WTC11 (cell line): Measurements from ENCODE around the gene LGR4. TPM values are rescaled to one million over a fixed set of nuclear protein-coding genes. Genes with fewer than 3 reads are reported as not detected.

Source experiments
- ATAC-seq: fragments of 200-7000 bp; cut with Tn5 transposase; 2 replicates; pipeline ENCODE4 v1.10.0; 2021; ENCODE audit warnings: mild to moderate bottlenecking, moderate library complexity
- CTCF ChIA-PET: fragments of 300-600 bp; sonication (Branson Sonifier 250); formaldehyde crosslinking; loops from one replicate; lab custom pipeline; 2021; ENCODE audit warnings: antibody characterized with exemption; lab: Charles Lee
- POLR2A ChIA-PET: fragments of 350-600 bp; sonication (Branson Sonifier 250); formaldehyde crosslinking; loops from one replicate; lab custom pipeline; 2021; ENCODE audit warnings: antibody characterized with exemption; lab: Charles Lee
- DNase-seq: peaks from one replicate; pipeline ENCODE4 v3.0.0; 2021; ENCODE audit warnings: low spot score
- H3K27ac Mint-ChIP-seq: 2 replicates; pipeline ENCODE4 v1.8.0; 2021; ENCODE audit warnings: mixed read lengths
- H3K27me3 Mint-ChIP-seq: 2 replicates; pipeline ENCODE4 v1.8.0; 2021; ENCODE audit warnings: low read depth, mild to moderate bottlenecking, moderate library complexity, mixed read lengths
- H3K36me3 Mint-ChIP-seq: 2 replicates; pipeline ENCODE4 v1.8.0; 2021; ENCODE audit warnings: mixed read lengths
- H3K4me1 Mint-ChIP-seq: 2 replicates; pipeline ENCODE4 v1.8.0; 2022; ENCODE audit warnings: mixed read lengths
- H3K4me3 Mint-ChIP-seq: 2 replicates; pipeline ENCODE4 v1.8.0; 2021; ENCODE audit warnings: mild to moderate bottlenecking, moderate library complexity, mixed read lengths
- H3K9me3 Mint-ChIP-seq: 2 replicates; pipeline ENCODE4 v1.8.0; 2021; ENCODE audit warnings: mixed read lengths
- ATF1 ChIP-seq: sonication (generic); formaldehyde crosslinking; IDR thresholded peaks from 2 replicates; pipeline ENCODE4 v1.8.1; 2023; ENCODE audit warnings: mild to moderate bottlenecking, moderate library complexity, missing genetic modification reagents
- CBFB ChIP-seq: sonication (generic); formaldehyde crosslinking; IDR thresholded peaks from 2 replicates; pipeline ENCODE4 v1.8.1; 2022; ENCODE audit warnings: mild to moderate bottlenecking, low read depth, missing genetic modification reagents
- E2F1 ChIP-seq: sonication (generic); formaldehyde crosslinking; IDR thresholded peaks from 2 replicates; pipeline ENCODE4 v1.8.0; 2022; ENCODE audit warnings: mild to moderate bottlenecking, missing genetic modification reagents
- FOXK1 ChIP-seq: sonication (generic); formaldehyde crosslinking; IDR thresholded peaks from 2 replicates; pipeline ENCODE4 v1.8.0; 2022; ENCODE audit warnings: mild to moderate bottlenecking, moderate library complexity, missing genetic modification reagents
- FOXP1 ChIP-seq: sonication (generic); formaldehyde crosslinking; IDR thresholded peaks from 2 replicates; pipeline ENCODE4 v1.8.0; 2022; ENCODE audit warnings: missing genetic modification reagents, mild to moderate bottlenecking, moderate library complexity, borderline replicate concordance
- GABPB1 ChIP-seq: sonication (generic); formaldehyde crosslinking; IDR thresholded peaks from 2 replicates; pipeline ENCODE4 v1.8.1; 2023; ENCODE audit warnings: mild to moderate bottlenecking, missing genetic modification reagents
- JAZF1 ChIP-seq: fragments of 250-450 bp; sonication (Bioruptor Pico); IDR thresholded peaks from 2 replicates; pipeline ENCODE4 v1.9.0; 2021; ENCODE audit warnings: moderate library complexity, mild to moderate bottlenecking, inconsistent platforms
- NFYB ChIP-seq: sonication (generic); formaldehyde crosslinking; conservative IDR thresholded peaks from 2 replicates; pipeline ENCODE4 v1.8.0; 2022; ENCODE audit warnings: low read depth, missing genetic modification reagents
- NR3C1 ChIP-seq: sonication (generic); formaldehyde crosslinking; conservative IDR thresholded peaks from 2 replicates; pipeline ENCODE4 v1.8.1; 2023; ENCODE audit warnings: low read depth, mild to moderate bottlenecking, missing genetic modification reagents
- OVOL2 ChIP-seq: fragments of 250-450 bp; sonication (Bioruptor Pico); IDR thresholded peaks from 2 replicates; pipeline ENCODE4 v1.9.0; 2021; ENCODE audit warnings: mild to moderate bottlenecking, borderline replicate concordance
- PRRX2 ChIP-seq: fragments of 250-450 bp; sonication (Bioruptor Pico); IDR thresholded peaks from 2 replicates; pipeline ENCODE4 v1.8.0; 2021; ENCODE audit warnings: mild to moderate bottlenecking
- RELA ChIP-seq: sonication (generic); formaldehyde crosslinking; IDR thresholded peaks from 2 replicates; pipeline ENCODE4 v1.8.1; 2022; ENCODE audit warnings: missing genetic modification reagents, mild to moderate bottlenecking, borderline replicate concordance
- SMAD4 ChIP-seq: sonication (generic); formaldehyde crosslinking; IDR thresholded peaks from 2 replicates; pipeline ENCODE4 v1.8.0; 2022; ENCODE audit warnings: mild to moderate bottlenecking, missing genetic modification reagents
- SOX15 ChIP-seq: fragments of 250-450 bp; sonication (Bioruptor Pico); IDR thresholded peaks from 2 replicates; pipeline ENCODE4 v1.9.0; 2021; ENCODE audit warnings: mild to moderate bottlenecking
- TEAD4 ChIP-seq: sonication (generic); formaldehyde crosslinking; IDR thresholded peaks from 2 replicates; pipeline ENCODE4 v1.8.0; 2022; ENCODE audit warnings: mild to moderate bottlenecking, missing genetic modification reagents
- USF2 ChIP-seq: sonication (generic); formaldehyde crosslinking; IDR thresholded peaks from 2 replicates; pipeline ENCODE4 v1.8.1; 2023; ENCODE audit warnings: mild to moderate bottlenecking, missing genetic modification reagents, moderate library complexity
- ZNF232 ChIP-seq: sonication (generic); formaldehyde crosslinking; IDR thresholded peaks from 2 replicates; pipeline ENCODE4 v1.8.0; 2022; ENCODE audit warnings: mild to moderate bottlenecking, missing genetic modification reagents
- ZNF263 ChIP-seq: sonication (generic); formaldehyde crosslinking; IDR thresholded peaks from 2 replicates; pipeline ENCODE4 v1.8.1; 2022; ENCODE audit warnings: low read depth, mild to moderate bottlenecking, moderate library complexity, missing genetic modification reagents
- ZNF281 ChIP-seq: sonication (generic); formaldehyde crosslinking; IDR thresholded peaks from 2 replicates; pipeline ENCODE4 v1.8.0; 2023; ENCODE audit warnings: mild to moderate bottlenecking, missing genetic modification reagents
- ZNF416 ChIP-seq: fragments of 250-450 bp; sonication (Bioruptor Pico); IDR thresholded peaks from 2 replicates; pipeline ENCODE4 v1.9.0; 2021; ENCODE audit warnings: mild to moderate bottlenecking, inconsistent platforms
- ZSCAN18 ChIP-seq: fragments of 250-450 bp; sonication (Bioruptor Pico); IDR thresholded peaks from 2 replicates; pipeline ENCODE4 v2.1.2; 2022; ENCODE audit warnings: mild to moderate bottlenecking, moderate library complexity
- total RNA-seq: library from RNA; stranded (reverse); gene quantifications from 3 replicates; pipeline ENCODE4 v1.2.3, GENCODE V29; 2021
- TF ChIP-seq, protein P1 (sequence below): fragments of 250-450 bp; sonication (Bioruptor Pico); conservative IDR thresholded peaks from 2 replicates; pipeline ENCODE4 v1.9.0; 2021; ENCODE audit warnings: mild to moderate bottlenecking
- TF ChIP-seq, protein P2 (sequence below): sonication (generic); formaldehyde crosslinking; IDR thresholded peaks from 2 replicates; pipeline ENCODE4 v1.8.0; 2022; ENCODE audit warnings: mild to moderate bottlenecking, missing genetic modification reagents
- TF ChIP-seq, protein P3 (sequence below): sonication (generic); formaldehyde crosslinking; IDR thresholded peaks from 2 replicates; pipeline ENCODE4 v1.8.1; 2023; ENCODE audit warnings: mild to moderate bottlenecking, missing genetic modification reagents, moderate library complexity
- TF ChIP-seq, protein P4 (sequence below): sonication (generic); formaldehyde crosslinking; IDR thresholded peaks from 2 replicates; pipeline ENCODE4 v1.8.0; 2022; ENCODE audit warnings: mild to moderate bottlenecking, missing genetic modification reagents

LGR4 gene
- total RNA-seq, 1 experiment from 2014 or later, result 53.8 TPM

DNA sequence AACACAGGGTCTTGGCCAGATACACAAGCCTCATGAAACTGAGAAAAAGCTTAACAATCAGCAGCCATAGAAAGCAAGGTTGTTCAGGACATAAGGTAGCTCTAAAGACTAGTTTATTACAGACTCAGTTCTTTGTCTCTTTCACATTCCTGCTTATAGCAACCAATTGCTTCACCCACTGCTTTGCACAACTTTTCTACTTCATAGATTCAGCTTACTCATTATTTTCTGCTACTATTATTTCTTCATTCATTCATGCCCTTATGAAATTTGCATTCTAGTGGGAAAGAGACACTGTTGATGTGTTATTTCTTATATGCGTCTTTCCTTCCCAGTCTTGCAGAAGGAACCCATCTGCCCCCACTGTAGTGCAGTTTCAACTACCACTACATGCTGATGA, 114.3 kb downstream of the LGR4 start:
- Mint-ChIP-seq H3K36me3 (no peaks in the 10 kb centered on the region), H3K27me3 (no peaks in the 10 kb centered on the region), H3K9me3 (no peaks in the 10 kb centered on the region), H3K4me1 (peaks cover 33% of the 10 kb centered on the region), H3K4me3 (no peak overlapping the region), H3K27ac (no peak overlapping the region)
- CTCF ChIA-PET, result interaction anchor here (0.6 to 1.6 kb wide), 4 partner anchors 62 to 174 kb away, joined by 3 to 6 read pairs (median 4); no protein-coding TSS in a partner anchor
- ATAC-seq (no peak), DNase-seq (no peak)
- POLR2A ChIA-PET, result interaction anchor here (0.6 kb wide), 1 partner anchor 15 kb away, joined by 4 read pairs; no protein-coding TSS in a partner anchor
- TF ChIP-seq ZNF263 (no peak), CBFB (CRISPR knock-in tag) (no peak), RELA (no peak), NFYB (CRISPR knock-in tag) (no peak), JAZF1 (no peak), ATF1 (CRISPR knock-in tag) (no peak), ZNF281 (CRISPR knock-in tag) (no peak), OVOL2 (CRISPR knock-in tag) (no peak), FOXK1 (CRISPR knock-in tag) (no peak), GABPB1 (no peak), ZNF232 (CRISPR knock-in tag) (no peak), FOXP1 (CRISPR knock-in tag) (no peak)
- TF ChIP-seq, protein P1, sequence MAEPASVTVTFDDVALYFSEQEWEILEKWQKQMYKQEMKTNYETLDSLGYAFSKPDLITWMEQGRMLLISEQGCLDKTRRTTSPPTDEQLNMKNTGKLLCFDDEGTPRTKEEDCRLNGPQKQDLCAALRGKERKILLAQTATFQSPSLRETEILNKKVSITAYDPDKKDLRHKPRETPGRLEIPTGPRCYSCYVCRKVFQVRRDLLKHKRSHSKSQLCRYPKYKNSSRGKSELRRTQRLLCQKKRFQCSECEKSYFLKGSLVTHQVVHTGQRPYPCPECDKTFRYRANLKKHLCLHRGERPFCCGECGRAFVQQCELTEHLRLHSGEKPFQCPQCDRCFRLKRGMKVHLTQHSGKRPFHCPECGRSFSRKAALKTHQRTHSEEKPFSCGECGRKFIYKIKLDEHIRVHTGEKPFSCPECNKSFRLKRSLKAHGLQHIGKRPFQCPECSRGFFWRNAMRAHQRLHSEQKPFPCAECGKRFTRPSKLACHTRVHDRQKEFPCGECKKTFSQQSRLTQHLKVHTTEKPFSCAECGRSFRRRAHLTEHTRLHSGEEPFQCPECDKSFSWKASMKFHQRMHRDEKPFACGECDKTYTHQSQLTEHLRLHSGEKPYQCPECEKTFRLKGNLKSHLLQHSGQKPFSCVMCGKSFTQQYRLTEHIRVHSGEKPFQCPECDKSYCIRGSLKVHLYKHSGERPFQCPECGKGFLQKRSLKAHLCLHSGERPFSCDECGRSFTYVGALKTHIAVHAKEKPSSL (CRISPR knock-in tag), result no peak
- TF ChIP-seq, protein P2, sequence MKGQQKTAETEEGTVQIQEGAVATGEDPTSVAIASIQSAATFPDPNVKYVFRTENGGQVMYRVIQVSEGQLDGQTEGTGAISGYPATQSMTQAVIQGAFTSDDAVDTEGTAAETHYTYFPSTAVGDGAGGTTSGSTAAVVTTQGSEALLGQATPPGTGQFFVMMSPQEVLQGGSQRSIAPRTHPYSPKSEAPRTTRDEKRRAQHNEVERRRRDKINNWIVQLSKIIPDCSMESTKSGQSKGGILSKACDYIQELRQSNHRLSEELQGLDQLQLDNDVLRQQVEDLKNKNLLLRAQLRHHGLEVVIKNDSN (CRISPR knock-in tag), result no peak

GRCh38 chr11:27357250-27357649, 115.3 kb downstream of the LGR4 start:
- H3K27ac Mint-ChIP-seq, result no peak overlapping the region
- POLR2A ChIA-PET, result interaction anchor here (0.7 kb wide), 1 partner anchor 190 kb away, joined by 3 read pairs; no protein-coding TSS in a partner anchor
- H3K9me3 Mint-ChIP-seq, result no peaks in the 10 kb centered on the region
- TF ChIP-seq SMAD4 (no peak), ZSCAN18 (CRISPR knock-in tag) (no peak), E2F1 (CRISPR knock-in tag) (no peak), TEAD4 (CRISPR knock-in tag) (no peak), ZNF416 (CRISPR knock-in tag) (no peak), SOX15 (CRISPR knock-in tag) (no peak), USF2 (CRISPR knock-in tag) (no peak), PRRX2 (CRISPR knock-in tag) (no peak), RELA (no peak), NFYB (CRISPR knock-in tag) (no peak), NR3C1 (no peak), GABPB1 (no peak)
- TF ChIP-seq, protein P3, sequence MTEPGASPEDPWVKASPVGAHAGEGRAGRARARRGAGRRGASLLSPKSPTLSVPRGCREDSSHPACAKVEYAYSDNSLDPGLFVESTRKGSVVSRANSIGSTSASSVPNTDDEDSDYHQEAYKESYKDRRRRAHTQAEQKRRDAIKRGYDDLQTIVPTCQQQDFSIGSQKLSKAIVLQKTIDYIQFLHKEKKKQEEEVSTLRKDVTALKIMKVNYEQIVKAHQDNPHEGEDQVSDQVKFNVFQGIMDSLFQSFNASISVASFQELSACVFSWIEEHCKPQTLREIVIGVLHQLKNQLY (CRISPR knock-in tag), result no peak
- TF ChIP-seq, protein P4, sequence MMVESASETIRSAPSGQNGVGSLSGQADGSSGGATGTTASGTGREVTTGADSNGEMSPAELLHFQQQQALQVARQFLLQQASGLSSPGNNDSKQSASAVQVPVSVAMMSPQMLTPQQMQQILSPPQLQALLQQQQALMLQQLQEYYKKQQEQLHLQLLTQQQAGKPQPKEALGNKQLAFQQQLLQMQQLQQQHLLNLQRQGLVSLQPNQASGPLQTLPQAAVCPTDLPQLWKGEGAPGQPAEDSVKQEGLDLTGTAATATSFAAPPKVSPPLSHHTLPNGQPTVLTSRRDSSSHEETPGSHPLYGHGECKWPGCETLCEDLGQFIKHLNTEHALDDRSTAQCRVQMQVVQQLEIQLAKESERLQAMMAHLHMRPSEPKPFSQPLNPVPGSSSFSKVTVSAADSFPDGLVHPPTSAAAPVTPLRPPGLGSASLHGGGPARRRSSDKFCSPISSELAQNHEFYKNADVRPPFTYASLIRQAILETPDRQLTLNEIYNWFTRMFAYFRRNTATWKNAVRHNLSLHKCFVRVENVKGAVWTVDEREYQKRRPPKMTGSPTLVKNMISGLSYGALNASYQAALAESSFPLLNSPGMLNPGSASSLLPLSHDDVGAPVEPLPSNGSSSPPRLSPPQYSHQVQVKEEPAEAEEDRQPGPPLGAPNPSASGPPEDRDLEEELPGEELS (CRISPR knock-in tag), result no peak

More at GRCh38 chr11:27357250-27357649, 115.3 kb downstream of the LGR4 start:
- Mint-ChIP-seq H3K36me3 (no peaks in the 10 kb centered on the region), H3K4me3 (no peak overlapping the region), H3K27me3 (no peaks in the 10 kb centered on the region), H3K4me1 (peaks cover 35% of the 10 kb centered on the region)
- CTCF ChIA-PET, result interaction anchor here (1.0 kb wide), 1 partner anchor 61 kb away, joined by 4 read pairs; no protein-coding TSS in a partner anchor
- DNase-seq, result no peak
- no peak for ATAC-seq
